Colon (tissue), 2 donors: ENCODE results near the gene MSRB1.

Source experiments
- FAIRE-seq: peaks from 2 replicates; lab custom pipeline; 2012; peaks lifted over from hg19 to GRCh38; lab: Jason Lieb, UNC
- donor health status: control.
- donor health status: control.

The MSRB1 gene

DNA sequence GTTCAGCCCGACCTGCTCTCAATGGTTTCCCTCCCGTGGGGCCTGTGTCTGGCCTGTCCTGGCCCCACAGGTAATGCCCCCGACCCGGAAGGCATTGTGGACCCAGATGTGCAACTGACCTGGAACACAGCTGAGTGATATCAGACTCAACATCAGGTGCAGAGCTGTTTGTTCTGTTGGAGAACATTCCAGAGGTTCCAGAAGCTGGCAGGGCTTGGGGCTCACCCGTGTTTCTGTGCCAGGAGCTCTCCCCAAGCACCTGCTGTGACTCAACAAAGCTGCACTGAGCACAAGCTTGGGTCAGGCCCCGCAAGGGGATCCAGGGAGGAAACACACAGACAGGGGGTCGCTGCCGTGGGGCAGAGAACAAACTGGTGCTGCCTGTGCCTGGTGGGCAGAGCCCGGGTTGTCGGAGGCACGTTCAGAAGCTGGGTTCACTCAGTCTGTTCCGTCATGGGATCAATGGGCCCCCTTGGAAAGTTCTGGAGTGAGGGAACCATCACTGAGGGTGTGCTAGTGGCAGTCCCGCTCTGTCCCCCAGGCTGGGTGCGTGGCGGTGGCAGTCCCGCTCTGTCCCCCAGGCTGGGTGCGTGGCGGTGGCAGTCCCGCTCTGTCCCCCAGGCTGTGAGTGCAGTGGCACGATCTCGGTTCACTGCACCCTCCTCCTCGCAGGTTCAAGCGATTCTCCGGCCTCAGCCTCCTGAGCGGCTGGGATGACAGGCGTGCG, 46.9 kb downstream of the MSRB1 start:
- FAIRE-seq: no peak

DNA sequence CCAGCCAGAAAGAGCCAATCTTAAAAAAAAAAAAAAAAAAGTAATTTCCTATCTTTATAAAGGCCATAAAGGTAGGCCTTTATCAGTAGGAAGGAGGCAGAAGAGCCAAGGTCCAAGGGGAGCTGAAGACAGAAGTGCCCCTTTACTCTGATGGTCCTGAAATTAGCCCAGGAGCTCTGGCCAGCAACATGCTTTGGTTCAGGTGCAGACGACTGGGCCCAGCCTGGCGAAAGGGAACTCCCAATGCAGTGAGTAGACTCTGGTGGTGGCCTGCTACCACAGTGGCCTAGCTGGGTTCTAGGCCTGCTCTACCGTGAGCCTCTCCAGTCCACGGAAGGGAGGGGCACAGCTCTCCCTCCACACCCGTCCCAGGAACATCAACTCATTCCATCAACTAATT, 47.9 kb downstream of the MSRB1 start:
- no peak for FAIRE-seq

DNA sequence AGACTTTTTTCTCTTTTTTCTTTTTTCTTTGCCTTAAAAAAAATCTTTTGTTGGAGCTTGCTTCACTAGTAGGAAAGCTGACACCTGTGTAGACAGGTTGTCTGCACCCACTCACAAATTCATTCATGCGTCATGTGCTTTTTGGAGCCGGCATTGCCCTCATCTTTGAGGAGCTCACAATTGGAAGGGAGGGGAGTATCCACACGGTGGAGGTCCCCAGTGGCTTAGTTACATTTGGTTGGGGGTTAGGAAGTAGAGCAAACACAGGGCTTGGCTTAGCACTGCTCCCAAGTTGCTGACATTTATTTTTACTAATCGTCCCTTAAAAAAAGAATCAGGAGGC, 52.3 kb downstream of the MSRB1 start:
- no peak for FAIRE-seq

DNA sequence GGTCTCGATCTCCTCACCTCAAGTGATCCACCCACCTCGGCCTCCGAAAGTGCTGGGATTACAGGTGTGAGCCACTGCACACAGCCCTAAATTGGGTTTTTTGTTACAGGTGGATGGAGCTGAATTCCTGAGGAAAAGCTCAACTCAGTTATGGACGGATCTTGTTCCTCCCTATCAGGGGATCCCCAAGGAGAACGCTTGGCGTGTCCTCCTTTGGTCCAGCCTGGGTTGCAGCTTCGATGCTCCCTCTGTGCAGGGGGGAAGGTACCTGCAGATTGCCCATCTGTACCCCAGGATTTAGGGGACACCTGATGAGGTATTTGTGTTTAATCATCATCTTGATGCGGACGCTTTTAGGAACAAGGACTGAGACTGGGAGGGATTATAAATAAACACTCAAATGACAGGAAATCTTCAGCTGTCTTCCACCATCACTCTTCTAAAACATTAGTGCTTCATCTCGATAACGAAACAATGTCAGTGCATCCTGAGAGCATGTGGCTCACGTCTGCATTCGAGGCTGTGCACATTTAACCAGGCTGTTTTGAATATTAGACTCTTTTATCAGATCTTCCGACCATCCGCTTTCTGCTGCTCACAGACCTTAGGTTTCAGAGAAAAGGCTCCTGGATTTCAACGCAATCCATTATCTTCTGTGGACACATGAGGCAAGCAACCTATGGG, 52.8 kb downstream of the MSRB1 start:
- FAIRE-seq: no peak
